Heart left ventricle (tissue), 13 donors: Measurements from ENCODE around the gene TIMP1.

Source experiments
- CTCF ChIP-seq, 12 donors: fragments of 200-600 bp; sonication (generic) in 4 of 12; IDR thresholded peaks; one replicate each; pipeline versions ENCODE4 v1.5.0 to v1.8.0; 2018 to 2022; ENCODE audit warnings: antibody characterized with exemption in 12 of 12, mild to moderate bottlenecking in 5 of 12
- POLR2A ChIP-seq, 2 donors: fragments of 450-650 bp; IDR thresholded peaks; one replicate each; pipeline ENCODE4 v1.6.1; 2017; ENCODE audit warnings: antibody characterized with exemption in 2 of 2, mild to moderate bottlenecking in 2 of 2, moderate library complexity in 2 of 2
- donor health status: ischemic (EF 13 %, LVEDD 7.1; RV severe dilation, severe dysfunction).
- donor health status: DM: no; HTN: yes; CAD: no.
- donor health status: DM: no; HTN: no; CAD: no.
- donor health status: ischemic (EF 25% LVEDD 6.9; RV normal size, moderate dysfunction).
- donor health status: ischemic (EF 25% LVEDD 5.7; RV mildly dilated, moderate dysfunction).
- donor health status: ischemic (EF 35%, LVEDD 5.7; RV mildly dilated, moderate dysfunction).
- donor health status: nonischemic (EF 11% LVEDD 7.7; RV severe dilation, severe dysfunction).
- donor health status: DM: yes; HTN: yes; CAD: no.
- donor health status: PGD.
- donor health status: ischemic (EF 29% LVEDD 5.4; RV normal size, mild dysfunction).
- donor health status: nonischemic (EF 23%, LVEDD 6.1; RV moderate dilation, normal function).

GRCh38 chrX:47585273-47585672, 3.0 kb downstream of the TIMP1 start:
- TF ChIP-seq CTCF (IDR thresholded peaks at IDR 0.05) (no peak), POLR2A (IDR thresholded peaks at IDR 0.05) (no peak)
